ENCODE data around the gene ATXN1. TPM values are rescaled to one million over a fixed set of nuclear protein-coding genes. Genes with fewer than 3 reads are reported as not detected.

Gene ATXN1
- total RNA-seq, 2 donors from 2014 or later: 56.4 to 103 TPM

DNA sequence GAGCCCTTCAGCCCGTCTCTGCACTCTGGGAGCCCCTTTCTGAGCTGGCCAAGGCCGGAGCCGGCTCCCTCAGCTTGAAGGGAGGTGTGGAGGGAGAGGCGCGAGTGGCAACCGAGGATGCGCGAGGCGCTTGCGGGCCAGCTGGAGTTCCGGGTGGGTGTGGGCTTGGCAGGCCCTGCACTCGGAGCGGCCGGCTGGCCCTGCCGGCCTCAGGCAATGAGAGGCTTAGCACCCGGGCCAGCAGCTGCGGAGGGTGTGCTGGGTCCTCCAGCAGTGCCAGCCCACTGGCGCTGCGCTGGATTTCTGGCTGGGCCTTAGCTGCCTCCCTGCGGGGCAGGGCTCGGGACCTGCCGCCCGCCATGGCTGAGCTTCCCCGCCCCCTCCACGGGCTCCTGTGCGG, 473.1 kb downstream of the ATXN1 start:
- Mint-ChIP-seq H3K4me1 (ENCODE audit: low read depth in 2 of 2) (peaks cover 9 to 11% of the 10 kb centered on the region in 2 donors), H3K36me3 (no peaks in the 10 kb centered on the region), H3K27ac (no peak overlapping the region), H3K9me3 (no peaks in the 10 kb centered on the region), H3K4me3 (no peak overlapping the region), H3K27me3 (peaks cover 0 to 4% of the 10 kb centered on the region in 2 donors)
- DNase-seq (ENCODE audit: low spot score) (no peak), ATAC-seq (no peak)

DNA sequence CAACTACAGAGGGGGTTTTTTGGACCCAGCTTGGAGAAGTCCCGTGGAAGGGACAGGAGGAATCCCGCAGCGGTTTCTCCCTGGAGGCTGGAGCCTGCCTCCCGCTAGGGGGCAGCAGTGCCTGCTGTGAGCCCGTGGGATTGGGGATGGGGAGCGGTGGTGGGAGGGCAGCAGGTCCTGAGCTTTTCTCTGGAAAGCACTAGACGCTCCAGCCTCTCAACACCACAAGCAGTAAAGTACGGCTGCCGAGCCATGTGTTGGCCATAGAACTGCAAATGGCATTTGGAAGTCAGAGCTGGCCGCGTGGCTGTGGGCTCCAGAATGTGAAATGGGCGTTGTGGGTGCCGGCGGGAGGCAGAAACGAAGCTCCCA, 475.1 kb downstream of the ATXN1 start:
- Mint-ChIP-seq H3K4me3 (no peak overlapping the region), H3K36me3 (no peaks in the 10 kb centered on the region), H3K27me3 (peaks cover 0 to 4% of the 10 kb centered on the region in 2 donors), H3K27ac (no peak overlapping the region), H3K4me1 (ENCODE audit: low read depth in 2 of 2) (peaks cover 12 to 13% of the 10 kb centered on the region in 2 donors), H3K9me3 (no peaks in the 10 kb centered on the region)
- ATAC-seq: no peak
- no peak for DNase-seq (ENCODE audit: low spot score)

GRCh38 chr6:16285467-16286150, 475.7 kb downstream of the ATXN1 start:
- Mint-ChIP-seq H3K4me3 (no peak overlapping the region), H3K27ac (no peak overlapping the region), H3K4me1 (ENCODE audit: low read depth in 2 of 2) (peaks cover 12 to 13% of the 10 kb centered on the region in 2 donors), H3K36me3 (no peaks in the 10 kb centered on the region), H3K27me3 (peaks cover 0 to 4% of the 10 kb centered on the region in 2 donors), H3K9me3 (no peaks in the 10 kb centered on the region)
- ATAC-seq: peak in 1 of 2 donors; percentile 28
- no peak for DNase-seq (ENCODE audit: low spot score)

DNA sequence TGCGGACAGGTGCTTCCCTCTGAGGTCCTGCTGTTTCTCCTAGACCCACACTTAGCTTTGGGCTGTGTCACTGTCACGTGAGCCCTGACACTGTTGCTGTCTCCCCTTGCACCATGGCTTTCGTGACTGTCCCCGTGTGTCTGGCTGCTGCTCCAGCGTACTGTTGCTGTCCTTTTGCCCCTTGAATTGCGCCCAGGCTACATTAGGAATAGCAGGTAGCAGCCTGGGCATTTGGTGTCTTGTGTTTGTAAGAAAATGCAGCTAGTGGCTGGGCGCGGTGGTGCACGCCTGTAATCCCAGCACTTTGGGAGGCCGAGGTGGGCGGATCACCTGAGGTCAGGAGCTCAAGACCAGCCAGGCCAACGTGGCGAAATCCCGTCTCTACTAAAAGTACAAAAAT, 476.8 kb downstream of the ATXN1 start:
- Mint-ChIP-seq H3K36me3 (no peaks in the 10 kb centered on the region), H3K27ac (no peak overlapping the region), H3K27me3 (peaks cover 0 to 4% of the 10 kb centered on the region in 2 donors), H3K4me3 (no peak overlapping the region), H3K9me3 (no peaks in the 10 kb centered on the region), H3K4me1 (ENCODE audit: low read depth in 2 of 2) (peaks cover 12 to 13% of the 10 kb centered on the region in 2 donors)
- ATAC-seq (peak in 1 of 2 donors; percentile 4), DNase-seq (ENCODE audit: low spot score) (no peak)

- Mint-ChIP-seq H3K36me3 (no peaks in the 10 kb centered on the region), H3K4me1 (ENCODE audit: low read depth in 2 of 2) (peaks cover 12 to 13% of the 10 kb centered on the region in 2 donors), H3K27ac (no peak overlapping the region), H3K9me3 (no peaks in the 10 kb centered on the region), H3K4me3 (no peak overlapping the region), H3K27me3 (peaks cover 0 to 4% of the 10 kb centered on the region in 2 donors)
- no peak for ATAC-seq
- DNase-seq (ENCODE audit: low spot score): no peak
Observed at GRCh38 chr6:16282370-16282769, 478.9 kb downstream of the ATXN1 start.

GRCh38 chr6:16279243-16279642, 482.0 kb downstream of the ATXN1 start:
- Mint-ChIP-seq H3K27me3 (no peaks in the 10 kb centered on the region), H3K9me3 (no peaks in the 10 kb centered on the region), H3K36me3 (no peaks in the 10 kb centered on the region), H3K4me3 (no peak overlapping the region), H3K4me1 (ENCODE audit: low read depth in 2 of 2) (peaks cover 12 to 13% of the 10 kb centered on the region in 2 donors), H3K27ac (no peak overlapping the region)
- ATAC-seq (no peak), DNase-seq (ENCODE audit: low spot score) (no peak)

DNA sequence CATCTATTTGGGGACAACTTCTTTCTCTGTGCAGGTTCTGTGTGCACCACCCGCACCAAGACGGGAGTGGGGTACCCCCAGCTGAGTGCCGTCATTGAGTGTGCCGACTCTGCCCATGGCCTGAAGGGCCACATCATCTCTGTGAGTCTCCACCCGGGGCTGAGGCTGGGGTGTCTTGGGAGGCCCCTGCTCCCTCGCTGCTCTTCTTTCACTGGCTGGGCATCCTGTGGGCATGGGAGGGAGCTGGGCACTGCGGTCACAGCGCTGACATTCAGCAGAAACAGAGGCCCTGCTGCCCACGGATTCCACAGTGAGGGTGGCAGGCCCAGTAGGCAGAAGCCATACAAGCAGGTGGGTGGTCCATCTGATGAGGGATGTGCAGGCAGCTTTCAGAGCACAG, 482.5 kb downstream of the ATXN1 start:
- DNase-seq (ENCODE audit: low spot score) (no peak), ATAC-seq (no peak)
- Mint-ChIP-seq H3K4me3 (no peak overlapping the region), H3K27me3 (no peaks in the 10 kb centered on the region), H3K27ac (no peak overlapping the region), H3K36me3 (no peaks in the 10 kb centered on the region), H3K9me3 (no peaks in the 10 kb centered on the region), H3K4me1 (ENCODE audit: low read depth in 2 of 2) (peaks cover 7 to 9% of the 10 kb centered on the region in 2 donors)

GRCh38 chr6:16278048-16278724, 483.1 kb downstream of the ATXN1 start:
- Mint-ChIP-seq H3K4me1 (ENCODE audit: low read depth in 2 of 2) (peaks cover 1 to 4% of the 10 kb centered on the region in 2 donors), H3K27me3 (no peaks in the 10 kb centered on the region), H3K27ac (no peak overlapping the region), H3K9me3 (no peaks in the 10 kb centered on the region), H3K36me3 (no peaks in the 10 kb centered on the region), H3K4me3 (no peak overlapping the region)
- ATAC-seq: peak; percentile 24 to 40
- DNase-seq (ENCODE audit: low spot score): no peak

DNA sequence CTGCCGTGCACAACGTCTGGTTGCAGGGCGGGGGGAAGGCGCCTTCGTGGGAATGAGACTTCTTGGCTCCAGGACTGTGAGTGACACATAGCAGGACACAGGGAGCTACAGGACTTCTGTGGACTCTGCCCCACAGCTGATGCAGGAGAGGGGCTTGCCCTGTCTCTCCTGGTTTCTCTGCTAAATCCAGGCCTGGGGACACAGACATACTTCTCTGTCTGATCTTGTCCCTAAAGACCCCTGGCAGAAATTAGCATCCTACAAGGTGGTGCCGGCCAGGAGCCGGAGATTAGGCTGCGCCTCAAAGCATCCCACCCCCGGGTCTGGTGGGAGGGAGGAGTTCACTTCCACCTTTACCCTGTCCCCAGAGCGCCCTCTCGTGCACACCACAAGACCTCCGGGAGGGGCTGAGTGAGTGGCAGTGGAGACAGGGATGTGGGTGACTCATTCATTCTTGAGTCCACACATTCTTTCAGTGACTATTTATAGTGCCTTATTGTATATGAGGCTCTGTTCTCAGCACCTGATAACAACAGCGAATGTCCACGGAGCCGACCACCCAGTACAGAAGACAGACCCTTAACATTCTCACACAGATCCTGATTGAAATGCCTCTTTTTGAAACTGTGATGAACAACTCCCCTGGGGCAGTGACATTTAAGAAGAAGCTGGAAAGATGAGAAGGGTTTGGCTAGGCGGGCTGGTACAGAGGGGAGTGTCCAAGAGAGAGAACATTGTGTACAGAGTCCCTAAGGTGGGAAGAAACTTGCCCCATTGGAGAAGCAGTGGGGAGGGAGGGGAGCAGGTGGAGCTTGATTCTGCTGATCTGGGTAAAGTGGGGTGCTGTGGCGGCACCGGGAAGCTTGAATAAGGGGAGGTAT, 483.9 kb downstream of the ATXN1 start:
- H3K27me3 Mint-ChIP-seq: no peaks in the 10 kb centered on the region
- H3K9me3 Mint-ChIP-seq: no peaks in the 10 kb centered on the region
- DNase-seq (ENCODE audit: low spot score) (no peak), ATAC-seq (peak in 1 of 2 donors; percentile 9)
- no peaks in the 10 kb centered on the region for H3K36me3 Mint-ChIP-seq
- H3K27ac Mint-ChIP-seq: no peak overlapping the region
- H3K4me3 Mint-ChIP-seq: no peak overlapping the region
- H3K4me1 Mint-ChIP-seq (ENCODE audit: low read depth in 2 of 2): peaks cover 0 to under 1% of the 10 kb centered on the region in 2 donors

GRCh38 chr6:16274885-16275589, 486.2 kb downstream of the ATXN1 start:
- Mint-ChIP-seq H3K36me3 (no peaks in the 10 kb centered on the region), H3K9me3 (no peaks in the 10 kb centered on the region), H3K27me3 (no peaks in the 10 kb centered on the region), H3K4me3 (no peak overlapping the region), H3K27ac (no peak overlapping the region), H3K4me1 (ENCODE audit: low read depth in 2 of 2) (no peaks in the 10 kb centered on the region)
- DNase-seq (ENCODE audit: low spot score) (no peak), ATAC-seq (no peak)

- H3K4me3 Mint-ChIP-seq: no peak overlapping the region
- H3K27me3 Mint-ChIP-seq: no peaks in the 10 kb centered on the region
- no peaks in the 10 kb centered on the region for H3K36me3 Mint-ChIP-seq
- no peaks in the 10 kb centered on the region for H3K4me1 Mint-ChIP-seq (ENCODE audit: low read depth in 2 of 2)
- H3K9me3 Mint-ChIP-seq: no peaks in the 10 kb centered on the region
- no peak for DNase-seq (ENCODE audit: low spot score)
- no peak for ATAC-seq
- no peak overlapping the region for H3K27ac Mint-ChIP-seq
Observed at GRCh38 chr6:16274483-16274882, 486.8 kb downstream of the ATXN1 start.

DNA sequence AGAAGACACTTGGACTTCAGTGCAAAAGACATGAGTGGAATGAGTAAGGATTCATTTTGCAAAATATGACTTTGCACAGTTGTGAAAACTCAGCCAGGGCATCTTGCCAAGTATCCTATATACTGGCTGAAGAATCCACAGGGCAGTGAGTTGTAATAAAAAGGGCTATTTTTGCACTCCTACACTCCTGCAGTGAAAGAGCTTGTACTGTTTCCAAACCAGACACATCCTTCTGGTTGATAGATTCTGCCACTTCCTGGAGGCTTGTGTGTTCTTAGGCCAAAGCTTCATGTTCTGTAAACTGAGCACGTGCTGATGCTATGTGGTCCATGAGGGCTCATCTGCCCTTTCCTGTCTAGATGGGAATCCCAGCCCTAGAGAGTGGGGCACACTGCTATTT, 488.0 kb downstream of the ATXN1 start:
- Mint-ChIP-seq H3K9me3 (no peaks in the 10 kb centered on the region), H3K4me1 (ENCODE audit: low read depth in 2 of 2) (no peaks in the 10 kb centered on the region), H3K27me3 (no peaks in the 10 kb centered on the region), H3K36me3 (no peaks in the 10 kb centered on the region), H3K4me3 (no peak overlapping the region), H3K27ac (no peak overlapping the region)
- DNase-seq (ENCODE audit: low spot score) (no peak), ATAC-seq (no peak)

DNA sequence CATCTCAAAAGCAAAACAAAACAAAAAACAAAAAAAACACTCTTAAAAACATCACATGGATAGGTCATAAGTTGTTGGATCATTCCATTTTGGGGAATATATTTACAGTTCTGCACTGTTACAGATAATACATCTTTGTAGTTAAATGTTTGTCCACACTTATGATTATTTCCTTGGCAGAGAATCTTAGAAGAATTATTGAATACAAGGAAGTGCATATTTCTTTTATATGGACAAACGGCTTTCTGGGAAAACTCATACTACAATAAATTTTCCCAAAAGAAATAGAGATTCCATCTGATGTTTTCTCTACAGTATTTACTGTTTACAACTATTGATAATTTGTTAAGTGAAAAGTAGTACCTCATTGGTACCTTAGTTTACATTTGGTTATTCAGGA, 489.1 kb downstream of the ATXN1 start:
- no peak overlapping the region for H3K4me3 Mint-ChIP-seq
- no peaks in the 10 kb centered on the region for H3K9me3 Mint-ChIP-seq
- H3K27me3 Mint-ChIP-seq: no peaks in the 10 kb centered on the region
- ATAC-seq (no peak), DNase-seq (ENCODE audit: low spot score) (no peak)
- H3K27ac Mint-ChIP-seq: no peak overlapping the region
- H3K4me1 Mint-ChIP-seq (ENCODE audit: low read depth in 2 of 2): no peaks in the 10 kb centered on the region
- H3K36me3 Mint-ChIP-seq: no peaks in the 10 kb centered on the region

Measured in natural killer cell treated with Interleukin-12 subunit alpha and Interleukin-12 subunit beta and Interleukin-15 and Interleukin-18, amount 100 ng/mL, for 72 hours (primary cell).